Activated naive CD4-positive, alpha-beta T cell treated with Interleukin-2 at 50 U/mL for 16 hours (primary cell): ENCODE results near the gene FRMD8.
"Not testable (repeated sequence)": the region's sequence is repeated elsewhere in the genome, so short reads cannot be mapped to it uniquely, and the experiment has no call there.

Source experiments
- DNase-seq: peaks from one replicate; pipeline ENCODE4 v3.0.0-alpha.2; 2020

The FRMD8 gene

GRCh38 chr11:65395961-65396530 is 9.6 kb downstream of the FRMD8 start:
- no peak for DNase-seq

- DNase-seq = no peak
Measured at GRCh38 chr11:65396769-65397745, 10.6 kb downstream of the FRMD8 start.

GRCh38 chr11:65398362-65398910 is 12.0 kb downstream of the FRMD8 start:
- no peak for DNase-seq

- no peak for DNase-seq
Measured at GRCh38 chr11:65399249-65399648, 12.8 kb downstream of the FRMD8 start.

- no peak for DNase-seq
Measured at GRCh38 chr11:65399845-65400244, 13.4 kb downstream of the FRMD8 start.

GRCh38 chr11:65400307-65401072 is 14.1 kb downstream of the FRMD8 start:
- no peak for DNase-seq

- DNase-seq = no peak
Measured at GRCh38 chr11:65401073-65401802, 14.8 kb downstream of the FRMD8 start.

GRCh38 chr11:65401803-65402248 is 15.4 kb downstream of the FRMD8 start:
- DNase-seq = no peak

- DNase-seq = no peak
Measured at GRCh38 chr11:65402790-65403189, 16.4 kb downstream of the FRMD8 start.

- DNase-seq = no peak
Measured at GRCh38 chr11:65403607-65404121, 17.2 kb downstream of the FRMD8 start.

GRCh38 chr11:65404210-65404609 is 17.8 kb downstream of the FRMD8 start:
- no peak for DNase-seq

GRCh38 chr11:65404638-65405339 is 18.4 kb downstream of the FRMD8 start:
- no peak for DNase-seq

GRCh38 chr11:65410936-65411680 is 24.7 kb downstream of the FRMD8 start:
- no peak for DNase-seq

- no peak for DNase-seq
Measured at GRCh38 chr11:65411681-65412070, 25.2 kb downstream of the FRMD8 start.

GRCh38 chr11:65412271-65413076 is 26.0 kb downstream of the FRMD8 start:
- DNase-seq = no peak

GRCh38 chr11:65413077-65413664 is 26.7 kb downstream of the FRMD8 start:
- DNase-seq = not testable (repeated sequence)

GRCh38 chr11:65414776-65415498 is 28.5 kb downstream of the FRMD8 start:
- no peak for DNase-seq

GRCh38 chr11:65415499-65416340 is 29.3 kb downstream of the FRMD8 start:
- DNase-seq = no peak
